ENCODE results near the gene TPD52L2. TPM values are rescaled to one million over a fixed set of nuclear protein-coding genes. Genes with fewer than 3 reads are reported as not detected.

TPD52L2 gene
- polyA plus RNA-seq, 1 donor from 2014 or later, result 80.4 TPM

- Mint-ChIP-seq H3K27me3 (no peaks in the 10 kb centered on the region), H3K36me3 (peaks cover 2% of the 10 kb centered on the region), H3K9me3 (no peaks in the 10 kb centered on the region), H3K4me1 (peaks cover 0 to 4% (median 0%) of the 10 kb centered on the region in 3 donors), H3K4me3 (no peak overlapping the region), H3K27ac (no peak overlapping the region)
These were observed 24.5 kb downstream of the TPD52L2 start for GRCh38 chr20:63889241-63890200.

GRCh38 chr20:63890201-63890576, 25.1 kb downstream of the TPD52L2 start:
- peaks cover 2% of the 10 kb centered on the region for H3K36me3 Mint-ChIP-seq
- H3K27ac Mint-ChIP-seq, result no peak overlapping the region
- no peaks in the 10 kb centered on the region for H3K9me3 Mint-ChIP-seq
- peaks cover 0 to 4% (median 0%) of the 10 kb centered on the region in 3 donors for H3K4me1 Mint-ChIP-seq
- H3K27me3 Mint-ChIP-seq, result no peaks in the 10 kb centered on the region
- no peak overlapping the region for H3K4me3 Mint-ChIP-seq

- H3K9me3 Mint-ChIP-seq, result no peaks in the 10 kb centered on the region
- H3K36me3 Mint-ChIP-seq, result peaks cover 2% of the 10 kb centered on the region
- H3K4me3 Mint-ChIP-seq, result no peak overlapping the region
- H3K27me3 Mint-ChIP-seq, result no peaks in the 10 kb centered on the region
- no peak overlapping the region for H3K27ac Mint-ChIP-seq
- peaks cover 0 to 4% (median under 1%) of the 10 kb centered on the region in 3 donors for H3K4me1 Mint-ChIP-seq
These were observed 25.5 kb downstream of the TPD52L2 start for GRCh38 chr20:63890616-63891015.

- H3K36me3 Mint-ChIP-seq, result peaks cover 2% of the 10 kb centered on the region
- H3K9me3 Mint-ChIP-seq, result no peaks in the 10 kb centered on the region
- H3K4me1 Mint-ChIP-seq, result peaks cover 5 to 8% (median 8%) of the 10 kb centered on the region in 3 donors
- no peak overlapping the region for H3K27ac Mint-ChIP-seq
- peak overlapping the region in 1 of 4 donors; percentile 31 for H3K4me3 Mint-ChIP-seq
- H3K27me3 Mint-ChIP-seq, result no peaks in the 10 kb centered on the region
These were observed 26.3 kb downstream of the TPD52L2 start for GRCh38 chr20:63891061-63892002.

- H3K4me3 Mint-ChIP-seq, result peak overlapping the region in 2 of 4 donors; percentile 79 to 83
These were observed 27.3 kb downstream of the TPD52L2 start for GRCh38 chr20:63892402-63892801.

GRCh38 chr20:63893999-63894357, 28.9 kb downstream of the TPD52L2 start:
- Mint-ChIP-seq H3K4me1 (peaks cover 21 to 29% (median 22%) of the 10 kb centered on the region in 3 donors), H3K4me3 (peak overlapping the region in 3 of 4 donors; percentile 71 to 83 (median 82)), H3K27ac (peak overlapping the region in 2 of 3 donors; percentile 23 to 65), H3K9me3 (no peaks in the 10 kb centered on the region), H3K27me3 (no peaks in the 10 kb centered on the region), H3K36me3 (peaks cover 2% of the 10 kb centered on the region)

More at GRCh38 chr20:63892402-63892801, 27.3 kb downstream of the TPD52L2 start:
- Mint-ChIP-seq H3K27ac (peak overlapping the region in 1 of 3 donors; percentile 39), H3K4me1 (peaks cover 10 to 15% (median 13%) of the 10 kb centered on the region in 3 donors), H3K36me3 (peaks cover 2% of the 10 kb centered on the region), H3K9me3 (no peaks in the 10 kb centered on the region), H3K27me3 (no peaks in the 10 kb centered on the region)

- peak within 1 kb of the TSS; percentile 93 to 97 (median 95) for H3K27ac Mint-ChIP-seq
- peak within 1 kb of the TSS; percentile 84 to 96 (median 92) for H3K4me3 Mint-ChIP-seq
- H3K4me1 Mint-ChIP-seq, result peaks cover 26 to 34% (median 26%) of the 10 kb centered on the region in 3 donors
These were observed 29.5 kb downstream of the TPD52L2 start, which contains the start of gene DNAJC5 for GRCh38 chr20:63894358-63895201. Gene DNAJC5 (plus strand): TSS chr20:63895126. CDS start chr20:63928346, 33,220 bp downstream.

GRCh38 chr20:63895202-63895951, 30.3 kb downstream of the TPD52L2 start:
- Mint-ChIP-seq H3K27me3 (no peaks in the 10 kb centered on the region), H3K27ac (peak overlapping the region; percentile 93 to 97 (median 95)), H3K9me3 (no peaks in the 10 kb centered on the region), H3K4me3 (peak overlapping the region; percentile 84 to 96 (median 92)), H3K36me3 (no peaks in the 10 kb centered on the region), H3K4me1 (peaks cover 26 to 35% (median 28%) of the 10 kb centered on the region in 3 donors)

More at GRCh38 chr20:63894358-63895201, 29.5 kb downstream of the TPD52L2 start, which contains the start of gene DNAJC5:
- no peaks in the 10 kb centered on the region for H3K27me3 Mint-ChIP-seq
- no peaks in the 10 kb centered on the region for H3K36me3 Mint-ChIP-seq
- no peaks in the 10 kb centered on the region for H3K9me3 Mint-ChIP-seq

- peaks cover 29 to 41% (median 32%) of the 10 kb centered on the region in 3 donors for H3K4me1 Mint-ChIP-seq
- peak overlapping the region; percentile 93 to 97 (median 95) for H3K27ac Mint-ChIP-seq
- H3K4me3 Mint-ChIP-seq, result peak overlapping the region; percentile 84 to 96 (median 92)
- no peaks in the 10 kb centered on the region for H3K9me3 Mint-ChIP-seq
- H3K36me3 Mint-ChIP-seq, result no peaks in the 10 kb centered on the region
- no peaks in the 10 kb centered on the region for H3K27me3 Mint-ChIP-seq
These were observed 30.8 kb downstream of the TPD52L2 start for GRCh38 chr20:63895952-63896263.

GRCh38 chr20:63896264-63897105, 31.4 kb downstream of the TPD52L2 start:
- H3K9me3 Mint-ChIP-seq, result no peaks in the 10 kb centered on the region
- no peaks in the 10 kb centered on the region for H3K36me3 Mint-ChIP-seq
- no peaks in the 10 kb centered on the region for H3K27me3 Mint-ChIP-seq
- H3K27ac Mint-ChIP-seq, result peak overlapping the region; percentile 93 to 97 (median 95)
- peaks cover 29 to 46% (median 37%) of the 10 kb centered on the region in 3 donors for H3K4me1 Mint-ChIP-seq
- peak overlapping the region; percentile 84 to 96 (median 92) for H3K4me3 Mint-ChIP-seq

- Mint-ChIP-seq H3K36me3 (no peaks in the 10 kb centered on the region), H3K27me3 (no peaks in the 10 kb centered on the region), H3K9me3 (no peaks in the 10 kb centered on the region), H3K4me1 (peaks cover 34 to 54% (median 41%) of the 10 kb centered on the region in 3 donors), H3K27ac (peak overlapping the region in 2 of 3 donors; percentile 63 to 71), H3K4me3 (peak overlapping the region in 2 of 4 donors; percentile 40 to 78)
These were observed 33.0 kb downstream of the TPD52L2 start for GRCh38 chr20:63897978-63898561.

- H3K4me3 Mint-ChIP-seq, result peak overlapping the region in 3 of 4 donors; percentile 12 to 40 (median 27)
- peak overlapping the region in 2 of 3 donors; percentile 39 to 48 for H3K27ac Mint-ChIP-seq
- no peaks in the 10 kb centered on the region for H3K9me3 Mint-ChIP-seq
- no peaks in the 10 kb centered on the region for H3K27me3 Mint-ChIP-seq
- H3K36me3 Mint-ChIP-seq, result no peaks in the 10 kb centered on the region
- H3K4me1 Mint-ChIP-seq, result peaks cover 34 to 55% (median 41%) of the 10 kb centered on the region in 3 donors
These were observed 34.0 kb downstream of the TPD52L2 start for GRCh38 chr20:63898882-63899558.
